GM19240 (cell line): ENCODE measurements around the gene SAAL1.
"Not testable (repeated sequence)": the region's sequence is repeated elsewhere in the genome, so short reads cannot be mapped to it uniquely, and the experiment has no call there.

Source experiments
- DNase-seq: peaks from one replicate; pipeline ENCODE4 v3.0.0; 2011; ENCODE audit warnings: low spot score; ENCODE audit not compliant: insufficient read length

The SAAL1 gene

GRCh38 chr11:18105802-18106574 is at the start of gene SAAL1:
TSS of gene SAAL1 (minus strand) at chr11:18106082. CDS start at chr11:18106041, 41 bp downstream.
- peak; percentile 73 for DNase-seq

- DNase-seq, result no peak
These were observed 45.7 kb upstream of the SAAL1 start for GRCh38 chr11:18151581-18151980.

GRCh38 chr11:18145837-18146236 is 40.0 kb upstream of the SAAL1 start:
- no peak for DNase-seq

- DNase-seq, result no peak
These were observed 39.1 kb upstream of the SAAL1 start for GRCh38 chr11:18145025-18145424.

- DNase-seq, result no peak
These were observed 38.4 kb upstream of the SAAL1 start for GRCh38 chr11:18144243-18144642.

- no peak for DNase-seq
These were observed 34.3 kb upstream of the SAAL1 start for GRCh38 chr11:18140145-18140544.

- no peak for DNase-seq
These were observed 31.4 kb upstream of the SAAL1 start for GRCh38 chr11:18137186-18137800.

GRCh38 chr11:18135308-18135707 is 29.4 kb upstream of the SAAL1 start:
- no peak for DNase-seq

GRCh38 chr11:18132341-18132740 is 26.5 kb upstream of the SAAL1 start, which contains the start of gene MRGPRX3:
TSS of gene MRGPRX3 (plus strand) at chr11:18132571. CDS start at chr11:18137203, 4,632 bp downstream.
- no peak for DNase-seq

- DNase-seq, result not testable (repeated sequence)
These were observed 25.2 kb upstream of the SAAL1 start for GRCh38 chr11:18131115-18131514.

- DNase-seq, result not testable (repeated sequence)
These were observed 15.5 kb upstream of the SAAL1 start for GRCh38 chr11:18121331-18121828.

GRCh38 chr11:18115360-18116127 is 9.7 kb upstream of the SAAL1 start:
- peak; percentile 78 for DNase-seq

- DNase-seq, result no peak
These were observed 5.1 kb upstream of the SAAL1 start for GRCh38 chr11:18111005-18111404.

- DNase-seq, result no peak
These were observed 2.4 kb upstream of the SAAL1 start for GRCh38 chr11:18108254-18108653.

- DNase-seq, result no peak
These were observed 806 bp upstream of the SAAL1 start for GRCh38 chr11:18106688-18107087.

GRCh38 chr11:18105086-18105801 is 638 bp downstream of the SAAL1 start:
- no peak for DNase-seq

GRCh38 chr11:18100926-18101656 is 4.8 kb downstream of the SAAL1 start:
- no peak for DNase-seq

GRCh38 chr11:18093959-18094358 is 11.9 kb downstream of the SAAL1 start:
- DNase-seq, result no peak

- DNase-seq, result no peak
These were observed 14.2 kb downstream of the SAAL1 start for GRCh38 chr11:18091731-18092130.

- no peak for DNase-seq
These were observed 16.9 kb downstream of the SAAL1 start for GRCh38 chr11:18088966-18089365.

GRCh38 chr11:18088366-18088765 is 17.5 kb downstream of the SAAL1 start:
- DNase-seq, result no peak
